Pancreas (tissue), 10 donors: ENCODE data around the gene RPS5. TPM values are rescaled to one million over a fixed set of nuclear protein-coding genes. Genes with fewer than 3 reads are reported as not detected.

Experiments used
- ATAC-seq, 4 donors: fragments of 200-7000 bp; cut with Tn5 transposase; one replicate each; pipeline versions ENCODE4 v1.8.0 to v1.9.1; 2020; ENCODE audit warnings: mild to moderate bottlenecking in 4 of 4, moderate library complexity in 4 of 4
- DNase-seq, 6 donors: peaks; one replicate each; pipeline ENCODE4 v3.0.0-alpha.2; 2020
- FAIRE-seq: peaks from 2 replicates; lab custom pipeline; 2012; peaks lifted over from hg19 to GRCh38; lab: Jason Lieb, UNC
- H3K27ac ChIP-seq, 4 donors: fragments of 200-600 bp; sonication (generic); 1 replicate in 3 of 4; 2 replicates in 1 of 4; pipeline versions ENCODE4 v1.5.0 to v1.8.0; 2020
- H3K27me3 ChIP-seq, 4 donors: fragments of 200-600 bp; one replicate each; pipeline ENCODE4 v1.8.0; 2021
- H3K36me3 ChIP-seq, 3 donors: fragments of 200-600 bp; sonication (generic) in 1 of 3; one replicate each; pipeline versions ENCODE4 v1.5.0 to v1.8.0; 2020 to 2021
- H3K4me1 ChIP-seq, 3 donors: fragments of 200-600 bp; one replicate each; pipeline ENCODE4 v1.8.0; 2021
- H3K4me3 ChIP-seq, 4 donors: fragments of 200-600 bp; sonication (generic) in 2 of 4; one replicate each; pipeline versions ENCODE4 v1.5.0 to v1.8.0; 2020 to 2021
- H3K9me3 ChIP-seq, 4 donors: fragments of 200-600 bp; one replicate each; pipeline ENCODE4 v1.8.0; 2021
- WGBS, 2 donors: extraction: QIAGEN DNeasy Blood & Tissue Kit; methylation state at CpG; one replicate each; pipeline ENCODE4 v1.1.7; 2013; 5-methylcytosine and 5-hydroxymethylcytosine counted together
- intact Hi-C, 3 donors: fragments of 100-400 bp; cut with DNase I; formaldehyde crosslinking; loops; one replicate each; pipeline versions ENCODE4 v1.11.1 to v1.14.2; 2022
- polyA plus RNA-seq, 2 donors: library from polyadenylated mRNA; stranded (reverse); fragments of 200-250 nt; gene quantifications; one replicate each; pipeline ENCODE4 v1.2.3, GENCODE V29; 2013
- total RNA-seq, 6 donors: library from RNA; stranded (reverse); fragmentation: NEBNext Ultra II Directional in 4 of 6; extraction: Animal tissue kit (Norgen Biotek cat#: 25700) in 4 of 6; gene quantifications; one replicate each; pipeline versions ENCODE4 v1.2.1 to v1.2.4, GENCODE V29; 2021 to 2023
- TF ChIP-seq, protein P1 (sequence below), 4 donors: fragments of 200-600 bp; sonication (generic) in 3 of 4; IDR thresholded peaks; one replicate each; pipeline versions ENCODE4 v1.5.0 to v1.8.0; 2021; ENCODE audit warnings: antibody characterized with exemption in 4 of 4
- donor health status: healthy with polysubstance abuse.
- donor health status: DM: no; HTN: no; CAD: no; lungs with moderate emphysema.
- donor health status: DM: no; HTN: no; CAD: no.
- donor health status: control.
- donor health status: control.
- donor health status: Bipolar disorder and iron deficiency.
- donor health status: DM: yes; HTN: yes; CAD: no.
- donor health status: DM: no; HTN: no; CAD: no.
- donor health status: DM: no; HTN: no; CAD: no.
- donor health status: DM: yes; HTN: yes; CAD: no.

Gene RPS5
- total and polyA plus RNA-seq, 8 donors: 637 to 1,373 (median 841) TPM

DNA sequence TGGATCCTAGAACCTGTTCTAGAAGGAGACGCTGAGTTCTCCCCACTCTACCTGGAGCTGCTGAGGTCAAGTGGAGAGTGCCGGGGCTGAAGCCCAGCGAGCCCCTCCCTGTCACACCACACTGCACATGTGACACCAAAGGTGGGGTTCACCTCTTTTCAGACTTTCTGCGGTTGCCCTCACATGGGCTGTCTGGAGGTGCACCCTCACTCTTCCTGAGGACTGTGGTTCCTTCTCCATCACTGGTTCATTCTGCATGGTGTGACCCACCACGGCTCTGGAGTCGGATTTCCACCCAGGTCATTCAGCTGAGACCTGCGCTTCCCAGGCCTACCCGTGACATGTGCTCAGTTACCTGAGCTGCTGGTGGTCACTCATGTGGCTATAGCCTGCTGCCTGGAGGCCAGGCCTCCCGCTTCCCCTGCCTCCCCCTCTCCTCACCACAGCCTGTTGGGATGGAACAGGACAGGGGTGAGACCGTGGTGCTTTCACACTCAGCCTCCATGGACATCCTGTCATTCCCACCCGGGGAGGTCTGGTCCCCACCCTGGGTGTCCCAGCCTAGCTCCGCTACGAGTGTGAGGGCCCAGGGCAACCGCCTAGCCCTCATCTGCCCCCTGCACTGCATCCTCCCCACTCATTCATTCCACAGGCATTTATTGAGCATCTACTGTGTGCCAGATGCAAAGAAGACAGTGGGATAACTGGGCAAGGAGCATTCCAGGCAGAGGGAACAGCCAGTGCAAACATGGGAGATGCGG, 33.2 kb upstream of the RPS5 start:
- FAIRE-seq (no peak), DNase-seq (no peak), ATAC-seq (no peak)
- intact Hi-C loops: no loop called here
- H3K4me1 ChIP-seq: no peaks in the 10 kb centered on the region
- H3K9me3 ChIP-seq: no peaks in the 10 kb centered on the region
- H3K27me3 ChIP-seq: peaks cover 0 to 9% (median 2%) of the 10 kb centered on the region in 4 donors
- no peak overlapping the region for H3K27ac ChIP-seq
- TF ChIP-seq, protein P1, sequence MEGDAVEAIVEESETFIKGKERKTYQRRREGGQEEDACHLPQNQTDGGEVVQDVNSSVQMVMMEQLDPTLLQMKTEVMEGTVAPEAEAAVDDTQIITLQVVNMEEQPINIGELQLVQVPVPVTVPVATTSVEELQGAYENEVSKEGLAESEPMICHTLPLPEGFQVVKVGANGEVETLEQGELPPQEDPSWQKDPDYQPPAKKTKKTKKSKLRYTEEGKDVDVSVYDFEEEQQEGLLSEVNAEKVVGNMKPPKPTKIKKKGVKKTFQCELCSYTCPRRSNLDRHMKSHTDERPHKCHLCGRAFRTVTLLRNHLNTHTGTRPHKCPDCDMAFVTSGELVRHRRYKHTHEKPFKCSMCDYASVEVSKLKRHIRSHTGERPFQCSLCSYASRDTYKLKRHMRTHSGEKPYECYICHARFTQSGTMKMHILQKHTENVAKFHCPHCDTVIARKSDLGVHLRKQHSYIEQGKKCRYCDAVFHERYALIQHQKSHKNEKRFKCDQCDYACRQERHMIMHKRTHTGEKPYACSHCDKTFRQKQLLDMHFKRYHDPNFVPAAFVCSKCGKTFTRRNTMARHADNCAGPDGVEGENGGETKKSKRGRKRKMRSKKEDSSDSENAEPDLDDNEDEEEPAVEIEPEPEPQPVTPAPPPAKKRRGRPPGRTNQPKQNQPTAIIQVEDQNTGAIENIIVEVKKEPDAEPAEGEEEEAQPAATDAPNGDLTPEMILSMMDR (IDR thresholded peaks at IDR 0.05): no peak
- no peak overlapping the region for H3K4me3 ChIP-seq
- no peaks in the 10 kb centered on the region for H3K36me3 ChIP-seq
- WGBS, 2 donors: 78 to 85% methylated on average over 15 of the region's 15 CpGs

DNA sequence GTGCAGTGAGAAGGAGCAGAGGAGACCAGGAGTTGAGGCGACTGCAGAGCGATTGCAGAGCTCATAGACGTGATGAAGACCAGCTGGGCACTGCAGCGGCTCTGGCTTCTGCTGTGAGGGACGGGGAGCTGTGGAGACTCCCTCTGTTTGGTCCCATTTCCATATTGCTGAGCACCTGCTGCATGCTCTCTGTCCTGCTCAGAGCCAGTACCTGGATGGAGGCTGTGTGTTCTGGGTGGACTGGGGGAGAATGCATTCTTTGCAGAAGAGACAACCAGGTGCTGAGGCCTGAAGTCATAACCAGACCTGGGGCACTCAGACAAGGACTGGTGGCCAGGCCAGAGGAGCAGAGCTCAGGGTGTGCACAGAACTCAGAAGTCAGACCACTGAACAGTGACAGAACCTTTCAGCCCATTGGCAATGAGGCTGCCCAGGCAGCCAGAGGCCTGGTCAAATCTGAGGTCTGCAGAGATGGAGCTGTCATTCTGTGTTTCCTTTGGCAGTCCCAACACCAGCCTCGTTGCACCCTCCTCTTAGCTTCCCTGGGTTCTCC, 32.5 kb upstream of the RPS5 start:
- Histone ChIP-seq H3K27me3 (peaks cover 0 to 5% (median 2%) of the 10 kb centered on the region in 4 donors), H3K27ac (no peak overlapping the region), H3K4me3 (no peak overlapping the region), H3K4me1 (no peaks in the 10 kb centered on the region), H3K9me3 (no peaks in the 10 kb centered on the region), H3K36me3 (no peaks in the 10 kb centered on the region)
- TF ChIP-seq, protein P1 (IDR thresholded peaks at IDR 0.05): no peak
- ATAC-seq (no peak), FAIRE-seq (no peak), DNase-seq (no peak)
- intact Hi-C loops: no loop called here
- 73 to 82% methylated on average over 6 of the region's 6 CpGs for WGBS, 2 donors

DNA sequence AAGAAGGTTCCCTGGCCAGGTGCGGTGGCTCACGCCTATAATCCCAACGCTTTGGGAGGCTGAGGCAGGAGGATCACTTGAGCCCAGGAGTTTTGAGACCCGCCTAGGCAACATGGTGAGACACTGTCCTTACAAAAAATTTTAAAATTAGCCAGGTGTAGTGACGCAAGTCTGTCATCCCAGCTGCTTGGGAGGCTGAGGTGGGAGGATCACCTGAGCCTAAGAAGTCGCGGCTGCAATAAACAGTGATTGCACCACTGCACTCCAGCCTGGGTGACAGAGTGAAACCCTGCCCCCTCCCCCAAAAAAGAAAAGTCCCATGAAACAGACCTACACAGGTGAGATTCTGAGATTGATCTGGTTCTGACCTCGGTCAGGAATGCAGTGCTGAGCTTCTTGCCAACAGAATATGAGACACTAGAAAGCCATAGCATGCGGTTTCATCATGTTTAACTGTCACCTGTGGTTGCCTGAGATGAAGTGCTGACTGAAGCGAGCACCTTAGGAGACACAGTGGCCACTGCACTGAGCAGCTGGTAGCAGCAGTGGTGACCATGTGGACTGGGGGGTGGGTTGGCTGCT, 31.8 kb upstream of the RPS5 start:
- H3K27me3 ChIP-seq: peaks cover 0 to 5% (median 2%) of the 10 kb centered on the region in 4 donors
- H3K36me3 ChIP-seq: no peaks in the 10 kb centered on the region
- no peak overlapping the region for H3K27ac ChIP-seq
- TF ChIP-seq, protein P1 (IDR thresholded peaks at IDR 0.05): no peak
- intact Hi-C loops: no loop called here
- ATAC-seq (no peak), FAIRE-seq (no peak), DNase-seq (no peak)
- no peak overlapping the region for H3K4me3 ChIP-seq
- H3K4me1 ChIP-seq: no peaks in the 10 kb centered on the region
- H3K9me3 ChIP-seq: no peaks in the 10 kb centered on the region
- WGBS, 2 donors: 81 to 91% methylated on average over 10 of the region's 10 CpGs

DNA sequence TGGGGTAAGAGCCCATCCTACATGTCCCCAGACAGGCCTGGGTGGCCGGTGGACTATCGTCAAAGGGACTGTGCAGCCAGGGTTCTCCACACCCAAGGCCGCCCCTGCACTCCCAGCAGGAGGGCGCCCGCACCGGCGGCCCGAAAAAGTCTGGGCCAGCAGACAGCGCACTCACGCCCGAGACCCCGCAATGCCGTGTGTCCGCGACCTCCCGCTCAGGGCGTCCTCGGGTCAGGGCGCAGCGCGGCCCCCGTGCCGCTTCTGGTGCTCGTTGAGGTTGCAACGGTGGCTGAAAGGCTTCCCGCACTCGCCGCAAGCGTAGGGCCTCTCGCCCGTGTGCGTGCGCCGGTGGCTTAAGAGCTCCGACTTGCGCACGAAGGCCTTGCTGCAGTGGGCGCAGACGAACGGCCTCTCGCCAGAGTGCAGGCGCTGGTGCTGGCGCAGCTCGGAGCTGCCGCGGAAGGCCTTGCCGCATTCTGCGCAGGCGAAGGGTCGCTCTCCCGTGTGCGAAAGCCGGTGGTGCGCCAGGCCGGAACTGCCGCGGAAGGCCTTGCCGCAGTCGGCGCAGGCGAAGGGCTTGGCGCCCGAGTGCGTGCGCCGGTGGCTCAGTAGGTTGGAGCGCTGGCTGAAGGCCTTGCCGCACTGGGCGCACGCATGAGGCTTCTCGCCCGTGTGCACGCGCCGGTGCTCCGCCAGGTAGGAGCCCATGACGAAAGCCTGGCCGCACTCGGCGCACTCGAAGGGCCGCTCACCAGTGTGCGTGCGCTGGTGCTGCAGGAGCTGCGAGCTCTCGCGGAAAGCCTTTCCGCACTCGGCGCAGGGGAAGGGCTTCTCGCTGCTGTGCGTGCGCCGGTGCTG, 30.9 kb upstream of the RPS5 start:
- no peaks in the 10 kb centered on the region for H3K36me3 ChIP-seq
- no peak overlapping the region for H3K27ac ChIP-seq
- DNase-seq (no peak), ATAC-seq (peak in 2 of 4 donors; percentile 15 to 24), FAIRE-seq (no peak)
- no peaks in the 10 kb centered on the region for H3K9me3 ChIP-seq
- intact Hi-C loops: no loop called here
- no peaks in the 10 kb centered on the region for H3K4me1 ChIP-seq
- peaks cover 0 to 5% (median 2%) of the 10 kb centered on the region in 4 donors for H3K27me3 ChIP-seq
- TF ChIP-seq, protein P1 (IDR thresholded peaks at IDR 0.05): no peak
- 55 to 59% methylated on average over 91 to 94 of the region's 94 CpGs for WGBS, 2 donors
- peak overlapping the region in 1 of 4 donors; percentile 22 for H3K4me3 ChIP-seq
